ENCODE measurements around the gene HBG2. TPM values are rescaled to one million over a fixed set of nuclear protein-coding genes. Genes with fewer than 3 reads are reported as not detected.

The HBG2 gene
- total RNA-seq, 1 experiment from 2014 or later: 8.7 TPM

GRCh38 chr11:5243816-5244180 lies 10.8 kb downstream of the HBG2 start:
- DNase-seq (ENCODE audit: low spot score) (no peak), ATAC-seq (no peak)
- H3K4me1 Mint-ChIP-seq: no peaks in the 10 kb centered on the region
- POLR2A ChIA-PET: no interaction called here
- H3K9me3 Mint-ChIP-seq: no peaks in the 10 kb centered on the region
- no peak overlapping the region for H3K4me3 Mint-ChIP-seq
- H3K27ac Mint-ChIP-seq: no peak overlapping the region
- H3K27me3 Mint-ChIP-seq (ENCODE audit: low read depth): no peaks in the 10 kb centered on the region
- TF ChIP-seq, protein P1, sequence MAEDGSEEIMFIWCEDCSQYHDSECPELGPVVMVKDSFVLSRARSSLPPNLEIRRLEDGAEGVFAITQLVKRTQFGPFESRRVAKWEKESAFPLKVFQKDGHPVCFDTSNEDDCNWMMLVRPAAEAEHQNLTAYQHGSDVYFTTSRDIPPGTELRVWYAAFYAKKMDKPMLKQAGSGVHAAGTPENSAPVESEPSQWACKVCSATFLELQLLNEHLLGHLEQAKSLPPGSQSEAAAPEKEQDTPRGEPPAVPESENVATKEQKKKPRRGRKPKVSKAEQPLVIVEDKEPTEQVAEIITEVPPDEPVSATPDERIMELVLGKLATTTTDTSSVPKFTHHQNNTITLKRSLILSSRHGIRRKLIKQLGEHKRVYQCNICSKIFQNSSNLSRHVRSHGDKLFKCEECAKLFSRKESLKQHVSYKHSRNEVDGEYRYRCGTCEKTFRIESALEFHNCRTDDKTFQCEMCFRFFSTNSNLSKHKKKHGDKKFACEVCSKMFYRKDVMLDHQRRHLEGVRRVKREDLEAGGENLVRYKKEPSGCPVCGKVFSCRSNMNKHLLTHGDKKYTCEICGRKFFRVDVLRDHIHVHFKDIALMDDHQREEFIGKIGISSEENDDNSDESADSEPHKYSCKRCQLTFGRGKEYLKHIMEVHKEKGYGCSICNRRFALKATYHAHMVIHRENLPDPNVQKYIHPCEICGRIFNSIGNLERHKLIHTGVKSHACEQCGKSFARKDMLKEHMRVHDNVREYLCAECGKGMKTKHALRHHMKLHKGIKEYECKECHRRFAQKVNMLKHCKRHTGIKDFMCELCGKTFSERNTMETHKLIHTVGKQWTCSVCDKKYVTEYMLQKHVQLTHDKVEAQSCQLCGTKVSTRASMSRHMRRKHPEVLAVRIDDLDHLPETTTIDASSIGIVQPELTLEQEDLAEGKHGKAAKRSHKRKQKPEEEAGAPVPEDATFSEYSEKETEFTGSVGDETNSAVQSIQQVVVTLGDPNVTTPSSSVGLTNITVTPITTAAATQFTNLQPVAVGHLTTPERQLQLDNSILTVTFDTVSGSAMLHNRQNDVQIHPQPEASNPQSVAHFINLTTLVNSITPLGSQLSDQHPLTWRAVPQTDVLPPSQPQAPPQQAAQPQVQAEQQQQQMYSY (CRISPR knock-in tag; IDR thresholded peaks at IDR 0.05): no peak
- no peak for TF ChIP-seq OVOL2 (CRISPR knock-in tag; IDR thresholded peaks at IDR 0.05; ENCODE audit: borderline replicate concordance)
- TF ChIP-seq, protein P2, sequence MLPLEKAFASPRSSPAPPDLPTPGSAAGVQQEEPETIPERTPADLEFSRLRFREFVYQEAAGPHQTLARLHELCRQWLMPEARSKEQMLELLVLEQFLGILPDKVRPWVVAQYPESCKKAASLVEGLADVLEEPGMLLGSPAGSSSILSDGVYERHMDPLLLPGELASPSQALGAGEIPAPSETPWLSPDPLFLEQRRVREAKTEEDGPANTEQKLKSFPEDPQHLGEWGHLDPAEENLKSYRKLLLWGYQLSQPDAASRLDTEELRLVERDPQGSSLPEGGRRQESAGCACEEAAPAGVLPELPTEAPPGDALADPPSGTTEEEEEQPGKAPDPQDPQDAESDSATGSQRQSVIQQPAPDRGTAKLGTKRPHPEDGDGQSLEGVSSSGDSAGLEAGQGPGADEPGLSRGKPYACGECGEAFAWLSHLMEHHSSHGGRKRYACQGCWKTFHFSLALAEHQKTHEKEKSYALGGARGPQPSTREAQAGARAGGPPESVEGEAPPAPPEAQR (CRISPR knock-in tag; IDR thresholded peaks at IDR 0.05): no peak
- TF ChIP-seq CDX4 (CRISPR knock-in tag; IDR thresholded peaks at IDR 0.05; ENCODE audit: borderline replicate concordance): no peak
- TF ChIP-seq ATF3 (CRISPR knock-in tag; conservative IDR thresholded peaks at IDR 0.05): no peak
- no peak for TF ChIP-seq ZNF263 (CRISPR knock-in tag; IDR thresholded peaks at IDR 0.05; ENCODE audit: low read depth)
- TF ChIP-seq ZNF396 (CRISPR knock-in tag; IDR thresholded peaks at IDR 0.05; ENCODE audit: borderline replicate concordance): no peak
- TF ChIP-seq, protein P3, sequence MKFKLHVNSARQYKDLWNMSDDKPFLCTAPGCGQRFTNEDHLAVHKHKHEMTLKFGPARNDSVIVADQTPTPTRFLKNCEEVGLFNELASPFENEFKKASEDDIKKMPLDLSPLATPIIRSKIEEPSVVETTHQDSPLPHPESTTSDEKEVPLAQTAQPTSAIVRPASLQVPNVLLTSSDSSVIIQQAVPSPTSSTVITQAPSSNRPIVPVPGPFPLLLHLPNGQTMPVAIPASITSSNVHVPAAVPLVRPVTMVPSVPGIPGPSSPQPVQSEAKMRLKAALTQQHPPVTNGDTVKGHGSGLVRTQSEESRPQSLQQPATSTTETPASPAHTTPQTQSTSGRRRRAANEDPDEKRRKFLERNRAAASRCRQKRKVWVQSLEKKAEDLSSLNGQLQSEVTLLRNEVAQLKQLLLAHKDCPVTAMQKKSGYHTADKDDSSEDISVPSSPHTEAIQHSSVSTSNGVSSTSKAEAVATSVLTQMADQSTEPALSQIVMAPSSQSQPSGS (CRISPR knock-in tag; IDR thresholded peaks at IDR 0.05; ENCODE audit: borderline replicate concordance, low read depth): no peak
- TF ChIP-seq SMAD3 (CRISPR knock-in tag; IDR thresholded peaks at IDR 0.05; ENCODE audit: borderline replicate concordance): no peak
- no peak for TF ChIP-seq GRHL2 (CRISPR knock-in tag; IDR thresholded peaks at IDR 0.05; ENCODE audit: insufficient replicate concordance, severe bottlenecking)
- TF ChIP-seq NR1H2 (CRISPR knock-in tag; IDR thresholded peaks at IDR 0.05): no peak
- no peak for TF ChIP-seq ELF4 (CRISPR knock-in tag; IDR thresholded peaks at IDR 0.05; ENCODE audit: low read depth)
- H3K36me3 Mint-ChIP-seq: no peaks in the 10 kb centered on the region
- CTCF ChIA-PET: no interaction called here

DNA sequence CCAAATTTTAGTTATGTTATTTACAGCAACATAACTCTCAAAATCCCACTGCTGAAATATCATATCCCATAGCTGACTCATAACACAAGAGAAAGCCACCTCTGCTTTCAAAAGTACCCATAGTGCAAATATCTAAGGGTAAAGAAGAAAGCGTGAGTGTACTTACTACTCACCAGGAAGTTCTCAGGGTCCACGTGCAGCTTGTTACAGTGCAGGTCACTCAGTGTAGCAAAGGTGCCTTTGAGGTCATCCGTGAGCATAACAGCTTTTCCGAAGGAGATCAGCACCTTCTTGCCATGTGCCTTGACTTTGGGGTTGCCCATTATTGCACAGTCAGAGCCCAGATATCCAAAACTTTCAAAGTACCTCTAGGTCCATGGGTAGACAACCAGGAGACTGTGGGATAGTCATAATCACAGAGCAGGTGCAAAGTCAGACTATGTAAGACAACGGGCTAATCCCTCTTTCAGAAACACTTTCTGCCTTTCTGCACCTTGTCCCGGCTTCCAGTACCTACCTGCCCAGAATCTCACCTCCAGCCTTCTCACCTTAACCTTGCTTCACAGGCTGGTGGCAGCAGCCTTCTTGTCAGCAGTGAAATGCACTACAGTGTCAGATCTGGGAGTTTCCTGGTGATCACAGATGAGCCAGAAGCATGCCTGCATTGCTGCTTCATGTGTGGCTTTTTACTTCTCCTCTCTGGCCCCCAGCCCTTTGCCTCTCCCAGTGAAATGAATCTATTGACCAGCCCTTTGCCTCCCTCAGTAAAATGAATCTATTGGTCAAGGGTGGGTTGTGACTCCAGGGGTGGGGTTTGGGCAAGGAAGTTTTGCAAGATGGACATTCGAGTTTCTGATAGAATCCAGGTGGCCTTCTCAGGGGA lies 11.4 kb downstream of the HBG2 start:
- Mint-ChIP-seq H3K4me3 (no peak overlapping the region), H3K4me1 (no peaks in the 10 kb centered on the region), H3K9me3 (no peaks in the 10 kb centered on the region), H3K36me3 (no peaks in the 10 kb centered on the region), H3K27me3 (ENCODE audit: low read depth) (no peaks in the 10 kb centered on the region; the same call in 1 of the 2 replicates), H3K27ac (no peak overlapping the region)
- ATAC-seq: no peak
- POLR2A ChIA-PET: no interaction called here
- CTCF ChIA-PET: no interaction called here
- DNase-seq (ENCODE audit: low spot score): no peak
- TF ChIP-seq ZNF121 (CRISPR knock-in tag; IDR thresholded peaks at IDR 0.05) (no peak), SMAD3 (CRISPR knock-in tag; IDR thresholded peaks at IDR 0.05; ENCODE audit: borderline replicate concordance) (no peak), ZNF263 (CRISPR knock-in tag; IDR thresholded peaks at IDR 0.05; ENCODE audit: low read depth) (no peak), IRF2 (CRISPR knock-in tag; IDR thresholded peaks at IDR 0.05; ENCODE audit: borderline replicate concordance, low read depth) (no peak)
- TF ChIP-seq, protein P4, sequence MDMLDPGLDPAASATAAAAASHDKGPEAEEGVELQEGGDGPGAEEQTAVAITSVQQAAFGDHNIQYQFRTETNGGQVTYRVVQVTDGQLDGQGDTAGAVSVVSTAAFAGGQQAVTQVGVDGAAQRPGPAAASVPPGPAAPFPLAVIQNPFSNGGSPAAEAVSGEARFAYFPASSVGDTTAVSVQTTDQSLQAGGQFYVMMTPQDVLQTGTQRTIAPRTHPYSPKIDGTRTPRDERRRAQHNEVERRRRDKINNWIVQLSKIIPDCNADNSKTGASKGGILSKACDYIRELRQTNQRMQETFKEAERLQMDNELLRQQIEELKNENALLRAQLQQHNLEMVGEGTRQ (CRISPR knock-in tag; IDR thresholded peaks at IDR 0.05): no peak
